CD4-positive, alpha-beta memory T cell (primary cell): ENCODE measurements around the gene ITFG2. TPM values are rescaled to one million over a fixed set of nuclear protein-coding genes. Genes with fewer than 3 reads are reported as not detected.

ENCODE experiments used
- CTCF ChIA-PET: fragments of 350-600 bp; sonication (Branson Sonifier 250); formaldehyde crosslinking; loops from one replicate; lab custom pipeline; 2021; ENCODE audit warnings: inconsistent platforms; ENCODE audit not compliant: partially characterized antibody; lab: Charles Lee
- POLR2A ChIA-PET: fragments of 350-600 bp; sonication (Branson Sonifier 250); formaldehyde crosslinking; loops from one replicate; lab custom pipeline; 2021; ENCODE audit not compliant: partially characterized antibody; lab: Charles Lee
- DNase-seq, 5 donors: peaks; one replicate each; pipeline versions ENCODE4 v3.0.0 to v3.0.0-alpha.2; 2020 to 2022; ENCODE audit warnings: mixed read lengths in 1 of 5
- H3K27ac ChIP-seq: one replicate; pipeline ENCODE4 v1.7.0; 2013; ENCODE audit warnings: low read depth, low read length
- H3K27me3 ChIP-seq: 2 replicates; pipeline ENCODE4 v1.7.0; 2013; ENCODE audit warnings: mild to moderate bottlenecking, low read length, moderate library complexity; ENCODE audit not compliant: insufficient read depth
- H3K36me3 ChIP-seq: 2 replicates; pipeline ENCODE4 v1.7.0; 2013; ENCODE audit warnings: mild to moderate bottlenecking, low read length, moderate library complexity; ENCODE audit not compliant: insufficient read depth
- H3K4me1 ChIP-seq: 2 replicates; pipeline ENCODE4 v1.7.0; 2013; ENCODE audit warnings: mild to moderate bottlenecking, low read length, moderate library complexity; ENCODE audit not compliant: insufficient read depth
- H3K4me3 ChIP-seq, 2 donors: one replicate each; pipeline ENCODE4 v1.7.0; 2013; ENCODE audit warnings: low read length in 2 of 2, mild to moderate bottlenecking in 1 of 2
- H3K9me3 ChIP-seq, 2 donors: one replicate each; pipeline ENCODE4 v1.7.0; 2013; ENCODE audit warnings: low read length in 2 of 2, control low read depth in 1 of 2; ENCODE audit not compliant: control insufficient read depth in 1 of 2
- H3K27ac Mint-ChIP-seq, 7 donors: one replicate each; pipeline ENCODE4 v1.8.0; 2020 to 2021; ENCODE audit warnings: mixed read lengths in 7 of 7, mild to moderate bottlenecking in 6 of 7, inconsistent platforms in 3 of 7, moderate library complexity in 3 of 7
- H3K27me3 Mint-ChIP-seq, 2 donors: one replicate each; pipeline ENCODE4 v1.8.0; 2020 to 2021; ENCODE audit warnings: mixed read lengths in 2 of 2
- H3K36me3 Mint-ChIP-seq, 2 donors: one replicate each; pipeline ENCODE4 v1.8.0; 2020 to 2021; ENCODE audit warnings: mixed read lengths in 2 of 2, inconsistent platforms in 1 of 2, mild to moderate bottlenecking in 1 of 2
- H3K4me1 Mint-ChIP-seq, 4 donors: one replicate each; pipeline ENCODE4 v1.8.0; 2020 to 2021; ENCODE audit warnings: mixed read lengths in 4 of 4, mild to moderate bottlenecking in 1 of 4
- H3K4me3 Mint-ChIP-seq, 8 donors: one replicate each; pipeline ENCODE4 v1.8.0; 2020 to 2021; ENCODE audit warnings: mixed read lengths in 8 of 8, mild to moderate bottlenecking in 7 of 8, moderate library complexity in 6 of 8, inconsistent platforms in 3 of 8
- H3K9me3 Mint-ChIP-seq, 8 donors: one replicate each; pipeline ENCODE4 v1.8.0; 2020 to 2021; ENCODE audit warnings: mixed read lengths in 8 of 8, mild to moderate bottlenecking in 5 of 8, inconsistent platforms in 3 of 8, moderate library complexity in 1 of 8
- intact Hi-C: fragments of 100-400 bp; cut with micrococcal nuclease; formaldehyde crosslinking; loops from one replicate; pipeline ENCODE4 v1.15.1; 2023
- polyA plus RNA-seq, 2 donors: library from polyadenylated mRNA; unstranded; fragments of 300-500 nt; fragmentation: Illumina TruSeq; gene quantifications; one replicate each; pipeline ENCODE4 v1.2.3, GENCODE V29; 2021
- total RNA-seq, 2 experiments: library from RNA; stranded (reverse); gene quantifications; one replicate each; pipeline ENCODE4 v1.2.3, GENCODE V29; 2021

ITFG2 gene
- total and polyA plus RNA-seq, 4 experiments from 2014 or later, result 45.8 to 133 (median 81.8) TPM

DNA sequence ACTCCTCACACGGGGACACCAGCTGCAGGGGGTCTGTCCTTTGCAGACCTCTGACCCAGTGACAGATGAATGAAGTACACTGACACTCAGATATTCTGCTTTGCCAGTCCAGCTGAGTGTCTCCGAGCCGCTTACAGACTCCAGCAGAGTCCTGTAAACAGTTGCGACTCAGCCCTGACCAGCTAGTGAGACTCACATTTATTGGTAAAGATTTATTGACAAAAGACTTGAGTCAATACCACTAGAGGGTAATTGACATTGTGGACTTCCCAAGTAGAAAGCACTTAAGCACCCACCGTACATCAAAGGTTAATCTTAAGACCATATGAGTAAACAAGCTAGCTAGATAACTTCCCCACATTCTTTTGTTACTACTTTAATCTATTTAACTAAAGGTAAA, 27.5 kb upstream of the ITFG2 start:
- H3K27me3 Mint-ChIP-seq, result peaks cover 9 to 17% of the 10 kb centered on the region in 2 donors
- Histone ChIP-seq H3K36me3 (no peaks in the 10 kb centered on the region), H3K9me3 (no peaks in the 10 kb centered on the region), H3K4me3 (no peak overlapping the region), H3K27me3 (no peaks in the 10 kb centered on the region), H3K4me1 (peaks cover 9% of the 10 kb centered on the region), H3K27ac (no peak overlapping the region)
- no peaks in the 10 kb centered on the region for H3K36me3 Mint-ChIP-seq
- H3K4me3 Mint-ChIP-seq, result no peak overlapping the region
- POLR2A ChIA-PET, result interaction anchor here (1.1 to 1.9 kb wide), 3 partner anchors 9 to 102 kb away, joined by 3 to 6 read pairs (median 6); partner anchors contain the start of gene FKBP4
- H3K27ac Mint-ChIP-seq, result no peak overlapping the region
- no peaks in the 10 kb centered on the region for H3K9me3 Mint-ChIP-seq
- intact Hi-C loops, result loop anchor here (10.0 kb wide), 1 partner anchor 990 kb away; no protein-coding TSS in a partner anchor
- no peak for DNase-seq
- CTCF ChIA-PET, result interaction anchor here (1.2 to 6.4 kb wide), 7 partner anchors 10 to 143 kb away, joined by 3 to 121 read pairs (median 6); partner anchors contain the start of gene FKBP4
- peaks cover 9 to 13% (median 11%) of the 10 kb centered on the region in 4 donors for H3K4me1 Mint-ChIP-seq

DNA sequence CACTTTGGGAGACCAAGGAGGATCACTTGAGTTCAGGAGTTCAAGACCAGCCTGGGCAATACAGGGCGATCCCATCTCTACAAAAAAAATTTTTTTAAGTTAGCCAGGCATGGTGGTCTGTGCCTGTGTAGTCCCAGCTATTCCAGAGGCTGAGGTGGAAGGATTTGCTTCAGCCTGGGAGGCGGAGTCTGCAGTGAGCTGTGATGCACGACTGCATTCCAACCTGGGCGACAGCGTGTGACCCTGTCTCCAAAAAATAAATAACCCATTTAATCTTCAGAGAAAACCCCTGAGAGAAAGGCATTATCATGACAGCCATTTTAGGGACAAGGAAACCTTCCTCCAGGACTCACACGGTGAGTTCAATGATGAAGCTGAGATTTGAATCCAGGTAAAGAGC, 21.4 kb upstream of the ITFG2 start:
- Histone ChIP-seq H3K36me3 (no peaks in the 10 kb centered on the region), H3K27me3 (no peaks in the 10 kb centered on the region), H3K27ac (no peak overlapping the region), H3K4me3 (no peak overlapping the region), H3K4me1 (peaks cover 1% of the 10 kb centered on the region), H3K9me3 (no peaks in the 10 kb centered on the region)
- peaks cover 0 to 3% of the 10 kb centered on the region in 2 donors for H3K36me3 Mint-ChIP-seq
- no peaks in the 10 kb centered on the region for H3K9me3 Mint-ChIP-seq
- H3K27me3 Mint-ChIP-seq, result peaks cover 0 to 1% of the 10 kb centered on the region in 2 donors
- ChIA-PET CTCF (interaction anchor here (1.3 kb wide), 1 partner anchor 9 kb away, joined by 3 read pairs; no protein-coding TSS in a partner anchor), POLR2A (no interaction called here)
- DNase-seq, result no peak
- intact Hi-C loops, result loop anchor here (10.0 kb wide), 1 partner anchor 786 kb away; the partner anchor contains the start of gene DCP1B
- peak overlapping the region in 1 of 7 donors; percentile 27 for H3K27ac Mint-ChIP-seq
- no peak overlapping the region for H3K4me3 Mint-ChIP-seq
- peaks cover 0 to 11% (median 1%) of the 10 kb centered on the region in 4 donors for H3K4me1 Mint-ChIP-seq

DNA sequence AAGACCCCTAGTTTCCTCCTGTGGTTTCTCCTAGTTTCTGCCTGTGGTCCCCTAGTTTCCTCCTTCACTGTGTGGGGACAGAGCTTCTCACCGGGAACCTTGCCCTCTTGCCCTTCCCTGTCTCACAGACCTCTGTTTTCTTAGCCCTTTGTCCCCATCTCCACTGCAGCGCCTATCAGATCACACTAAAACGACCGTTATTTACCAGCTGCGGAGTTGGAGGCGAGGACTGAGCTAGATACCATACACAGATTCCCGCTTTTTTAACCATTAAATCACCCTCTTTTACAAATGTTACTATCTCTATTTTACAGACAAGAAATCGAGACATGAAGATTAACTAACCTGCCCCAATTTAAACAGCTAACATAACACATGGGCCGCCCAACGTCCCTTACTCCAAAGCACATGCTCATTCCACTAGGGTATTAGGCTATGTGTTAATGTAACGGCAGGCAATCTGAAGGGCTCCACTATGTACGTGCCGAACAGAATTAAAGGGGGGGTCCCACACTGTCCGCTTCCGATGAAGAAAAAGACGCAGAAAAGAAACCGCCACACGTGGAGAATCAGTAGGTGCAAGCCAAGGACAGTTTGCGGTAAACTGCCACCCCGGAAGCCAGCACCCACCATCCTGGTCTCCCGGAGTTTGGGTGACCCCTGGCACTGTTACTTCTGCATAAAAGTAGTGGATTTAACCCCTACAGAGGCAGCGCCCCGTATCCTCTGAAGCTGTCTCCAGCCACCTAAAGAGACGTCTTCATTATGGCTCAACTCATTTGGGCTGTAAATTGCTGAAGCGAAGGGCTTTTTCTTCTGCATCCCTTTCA, 19.6 kb upstream of the ITFG2 start:
- ChIA-PET POLR2A (interaction anchor here (1.3 kb wide), 1 partner anchor 20 kb away, joined by 4 read pairs; the partner anchor contains the start of gene ITFG2), CTCF (interaction anchor here (1.9 to 2.0 kb wide), 2 partner anchors 9 to 110 kb away, joined by 6 to 10 read pairs; no protein-coding TSS in a partner anchor)
- Mint-ChIP-seq H3K27ac (peak overlapping the region in 5 of 7 donors; percentile 3 to 77 (median 50)), H3K9me3 (no peaks in the 10 kb centered on the region), H3K36me3 (peaks cover 6 to 10% of the 10 kb centered on the region in 2 donors), H3K4me3 (peak overlapping the region; percentile 67 to 90 (median 80)), H3K27me3 (peaks cover 0 to 1% of the 10 kb centered on the region in 2 donors), H3K4me1 (peaks cover 9 to 29% (median 14%) of the 10 kb centered on the region in 4 donors)
- Histone ChIP-seq H3K9me3 (no peaks in the 10 kb centered on the region), H3K36me3 (peaks cover 5% of the 10 kb centered on the region), H3K27ac (no peak overlapping the region), H3K4me3 (no peak overlapping the region), H3K4me1 (peaks cover 11% of the 10 kb centered on the region), H3K27me3 (no peaks in the 10 kb centered on the region)
- intact Hi-C loops, result loop anchor here (10.0 kb wide), 1 partner anchor 788 kb away; the partner anchor contains the start of gene DCP1B
- no peak for DNase-seq

DNA sequence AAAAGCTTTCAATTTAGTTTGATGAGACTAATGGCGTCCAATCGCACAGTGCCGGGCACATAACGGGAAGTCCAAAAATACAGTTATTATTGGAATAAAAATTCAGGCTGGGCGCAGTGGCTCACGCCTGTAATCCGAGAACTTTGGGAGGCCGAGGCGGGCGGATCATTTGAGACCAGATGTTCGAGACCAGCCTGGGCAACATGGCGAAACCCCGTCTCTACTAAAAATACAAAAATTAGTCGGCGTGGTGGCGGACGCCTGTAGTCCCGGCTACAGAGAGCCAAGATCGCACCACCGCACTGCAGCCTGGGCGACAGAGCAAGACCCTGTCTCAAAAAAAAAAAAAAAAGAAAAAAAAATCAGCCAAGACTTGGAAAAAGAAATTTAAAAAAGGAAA, 18.9 kb upstream of the ITFG2 start:
- Histone ChIP-seq H3K36me3 (peaks cover 8% of the 10 kb centered on the region), H3K4me1 (peaks cover 11% of the 10 kb centered on the region), H3K27ac (no peak overlapping the region), H3K27me3 (no peaks in the 10 kb centered on the region), H3K4me3 (no peak overlapping the region), H3K9me3 (no peaks in the 10 kb centered on the region)
- no peak for DNase-seq
- intact Hi-C loops, result loop anchor here (10.0 kb wide), 1 partner anchor 789 kb away; the partner anchor contains the start of gene DCP1B
- Mint-ChIP-seq H3K4me1 (peaks cover 11 to 36% (median 14%) of the 10 kb centered on the region in 4 donors), H3K9me3 (no peaks in the 10 kb centered on the region), H3K27me3 (no peaks in the 10 kb centered on the region), H3K36me3 (peaks cover 13 to 15% of the 10 kb centered on the region in 2 donors), H3K27ac (peak overlapping the region in 2 of 7 donors; percentile 64 to 65), H3K4me3 (peak overlapping the region; percentile 67 to 90 (median 80))
- ChIA-PET CTCF (interaction anchor here (2.0 kb wide), 1 partner anchor 111 kb away, joined by 6 read pairs; no protein-coding TSS in a partner anchor), POLR2A (interaction anchor here (1.8 to 3.2 kb wide), 2 partner anchors 9 to 103 kb away, joined by 6 to 55 read pairs; no protein-coding TSS in a partner anchor)

DNA sequence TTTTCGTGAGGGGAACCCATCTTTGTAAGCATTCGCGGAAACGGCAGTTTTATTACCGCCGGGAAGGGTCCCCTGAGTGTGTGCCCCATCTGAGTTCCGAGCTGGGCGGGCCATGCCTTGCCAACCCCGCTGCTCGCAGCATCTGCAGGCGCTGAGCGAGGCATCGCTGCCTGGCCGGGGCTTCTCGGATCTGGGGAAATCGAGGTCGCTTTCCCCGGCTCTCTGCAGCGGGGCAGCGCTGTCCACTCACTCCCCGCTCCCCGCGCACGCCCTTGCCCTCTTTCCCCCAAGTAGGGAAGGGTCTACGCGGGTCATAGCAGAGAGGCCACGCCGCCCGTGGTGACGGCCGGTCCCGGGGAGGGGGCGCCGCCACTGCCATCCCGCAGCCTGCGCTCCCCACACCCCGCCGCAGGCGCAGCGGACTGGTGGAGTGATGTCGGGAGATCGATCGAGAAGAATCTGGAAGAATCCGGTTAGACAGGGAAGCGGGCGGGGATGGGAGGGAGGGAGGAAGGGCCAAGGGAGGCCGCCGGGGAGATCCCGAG, 18.2 kb upstream of the ITFG2 start:
- POLR2A ChIA-PET, result interaction anchor here (0.7 to 3.2 kb wide), 7 partner anchors 9 to 103 kb away, joined by 3 to 55 read pairs (median 6); partner anchors contain the start of gene ITFG2
- H3K4me1 ChIP-seq, result peaks cover 11% of the 10 kb centered on the region
- H3K9me3 ChIP-seq, result no peaks in the 10 kb centered on the region
- Mint-ChIP-seq H3K4me3 (peak overlapping the region; percentile 82 to 93 (median 88)), H3K36me3 (peaks cover 20 to 22% of the 10 kb centered on the region in 2 donors), H3K27ac (peak overlapping the region in 3 of 7 donors; percentile 4 to 87 (median 77)), H3K4me1 (peaks cover 11 to 36% (median 14%) of the 10 kb centered on the region in 4 donors), H3K9me3 (no peaks in the 10 kb centered on the region), H3K27me3 (no peaks in the 10 kb centered on the region)
- peak in 2 of 5 donors; percentile 16 to 20 for DNase-seq
- intact Hi-C loops, result loop anchor here (1.0 to 10.0 kb wide), 4 partner anchors 18 to 789 kb away; partner anchors contain the start of genes DCP1B, FOXM1, ITFG2 and RHNO1
- CTCF ChIA-PET, result interaction anchor here (2.0 to 2.7 kb wide), 2 partner anchors 10 to 112 kb away, joined by 6 to 18 read pairs; no protein-coding TSS in a partner anchor
- H3K4me3 ChIP-seq, result peak overlapping the region; percentile 8 to 64
- no peaks in the 10 kb centered on the region for H3K27me3 ChIP-seq
- peaks cover 15% of the 10 kb centered on the region for H3K36me3 ChIP-seq
- peak overlapping the region; percentile 44 for H3K27ac ChIP-seq

DNA sequence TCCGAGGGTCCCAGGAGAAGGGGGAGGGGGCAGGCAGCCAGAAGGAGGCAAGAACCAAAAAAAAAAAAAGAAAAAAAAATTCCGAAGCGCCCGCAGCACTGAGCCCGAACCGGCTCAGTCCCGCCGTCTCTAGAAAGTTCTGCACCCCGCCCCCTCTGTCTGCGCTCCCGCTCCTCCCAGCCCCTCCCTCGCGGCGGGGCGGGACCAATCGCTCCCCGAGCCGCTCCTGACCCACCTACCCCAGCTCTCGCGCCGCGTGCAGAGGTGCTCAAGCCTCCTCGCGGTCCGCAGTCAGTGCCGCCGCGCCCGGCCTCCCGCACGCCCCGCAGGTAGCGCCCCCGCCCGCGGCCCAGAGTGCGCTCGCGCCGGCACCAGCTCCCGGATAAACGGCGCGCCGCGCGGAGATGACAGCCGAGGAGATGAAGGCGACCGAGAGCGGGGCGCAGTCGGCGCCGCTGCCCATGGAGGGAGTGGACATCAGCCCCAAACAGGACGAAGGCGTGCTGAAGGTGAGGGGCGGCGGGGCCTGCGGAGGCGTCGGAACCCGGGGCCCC, 17.7 kb upstream of the ITFG2 start, which contains the start of gene FKBP4:
Gene FKBP4 (plus strand): TSS at position 235 of the 554 bp plus-strand sequence. CDS start 170 bp downstream, at position 405.
- Mint-ChIP-seq H3K27ac (peak within 1 kb of the TSS; percentile 77 to 96 (median 90)), H3K4me1 (peaks cover 11 to 36% (median 14%) of the 10 kb centered on the region in 4 donors), H3K4me3 (peak within 1 kb of the TSS; percentile 91 to 97 (median 94)), H3K9me3 (no peaks in the 10 kb centered on the region), H3K36me3 (peaks cover 25 to 27% of the 10 kb centered on the region in 2 donors), H3K27me3 (no peaks in the 10 kb centered on the region)
- peak within 1 kb of the TSS; percentile 55 for H3K27ac ChIP-seq
- H3K36me3 ChIP-seq, result peaks cover 20% of the 10 kb centered on the region
- peak; percentile 83 to 92 (median 86) for DNase-seq
- ChIA-PET POLR2A (interaction anchor here (0.7 to 3.2 kb wide), 8 partner anchors 10 to 104 kb away, joined by 3 to 55 read pairs (median 6); partner anchors contain the start of gene ITFG2), CTCF (interaction anchor here (1.1 to 2.7 kb wide), 4 partner anchors 10 to 105 kb away, joined by 3 to 19 read pairs (median 10); partner anchors contain the start of gene ITFG2)
- no peaks in the 10 kb centered on the region for H3K9me3 ChIP-seq
- H3K4me3 ChIP-seq, result peak within 1 kb of the TSS; percentile 81 to 83
- intact Hi-C loops, result loop anchor here (1.0 to 10.0 kb wide), 5 partner anchors 17 to 790 kb away; partner anchors contain the start of genes DCP1B, FOXM1, ITFG2 and RHNO1
- H3K27me3 ChIP-seq, result no peaks in the 10 kb centered on the region
- peaks cover 11% of the 10 kb centered on the region for H3K4me1 ChIP-seq
